Calu3 (cell line): ENCODE data around the gene TSGA10IP. TPM values are rescaled to one million over a fixed set of nuclear protein-coding genes. Genes with fewer than 3 reads are reported as not detected.

Experiments used
- BruUV-seq: library from RNA; stranded (reverse); fragments of 400-500 nt; replicated peaks from 2 replicates; lab custom pipeline; 2021; lab: Mats Ljungman, UMichigan
- CTCF ChIA-PET: fragments of 300-600 bp; sonication (Branson Sonifier 250); formaldehyde crosslinking; loops from one replicate; lab custom pipeline; 2022; ENCODE audit warnings: antibody characterized with exemption; lab: Charles Lee
- DNase-seq: peaks from one replicate; pipeline ENCODE4 v3.0.0; 2022
- H3K27ac Mint-ChIP-seq: one replicate; pipeline ENCODE4 v1.8.0; 2022; ENCODE audit warnings: mixed read lengths; ENCODE audit not compliant: unreplicated experiment
- H3K27me3 Mint-ChIP-seq: one replicate; pipeline ENCODE4 v1.8.0; 2022; ENCODE audit warnings: mixed read lengths; ENCODE audit not compliant: unreplicated experiment
- H3K36me3 Mint-ChIP-seq: one replicate; pipeline ENCODE4 v1.8.0; 2022; ENCODE audit warnings: mild to moderate bottlenecking, moderate library complexity, mixed read lengths; ENCODE audit not compliant: insufficient read depth, unreplicated experiment
- H3K4me1 Mint-ChIP-seq: one replicate; pipeline ENCODE4 v1.8.0; 2022; ENCODE audit warnings: mild to moderate bottlenecking, low read depth, mixed read lengths; ENCODE audit not compliant: unreplicated experiment
- H3K4me3 Mint-ChIP-seq: one replicate; pipeline ENCODE4 v1.8.0; 2022; ENCODE audit warnings: mild to moderate bottlenecking, low read depth, moderate library complexity, mixed read lengths; ENCODE audit not compliant: unreplicated experiment
- H3K9me3 Mint-ChIP-seq: one replicate; pipeline ENCODE4 v1.8.0; 2022; ENCODE audit warnings: low read depth, mixed read lengths; ENCODE audit not compliant: unreplicated experiment
- CTCF ChIP-seq: fragments of 200-600 bp; IDR thresholded peaks from one replicate; pipeline ENCODE4 v1.8.0; 2022; ENCODE audit warnings: antibody characterized with exemption; ENCODE audit not compliant: unreplicated experiment
- intact Hi-C: fragments of 100-400 bp; cut with micrococcal nuclease; formaldehyde crosslinking; loops from one replicate; pipeline ENCODE4 v1.10.0; 2022; ENCODE audit not compliant: unreplicated experiment
- total RNA-seq: library from RNA; stranded (reverse); gene quantifications from 2 replicates; pipeline ENCODE4 v1.2.3, GENCODE V29; 2022

TSGA10IP gene
- total RNA-seq, 1 experiment from 2014 or later: not detected

GRCh38 chr11:65919141-65919572 is 26.1 kb upstream of the TSGA10IP start, which contains the start of gene DRAP1:
TSS of gene DRAP1 (plus strand) at chr11:65919426. CDS start at chr11:65919502, 76 bp downstream.
- H3K27ac Mint-ChIP-seq: peak within 1 kb of the TSS; percentile 56
- H3K27me3 Mint-ChIP-seq: no peaks in the 10 kb centered on the region
- H3K36me3 Mint-ChIP-seq: peaks cover 81% of the 10 kb centered on the region
- intact Hi-C loops: no loop called here
- BruUV-seq: no TSS peak
- no peak for TF ChIP-seq CTCF
- peak; percentile 98 for DNase-seq
- peaks cover 40% of the 10 kb centered on the region for H3K4me1 Mint-ChIP-seq
- CTCF ChIA-PET: no interaction called here
- H3K4me3 Mint-ChIP-seq: peak within 1 kb of the TSS; percentile 94
- no peaks in the 10 kb centered on the region for H3K9me3 Mint-ChIP-seq

- no peaks in the 10 kb centered on the region for H3K27me3 Mint-ChIP-seq
These were observed 25.5 kb upstream of the TSGA10IP start for GRCh38 chr11:65919573-65920371.

GRCh38 chr11:65920372-65920802 is 24.9 kb upstream of the TSGA10IP start:
- no TSS peak for BruUV-seq
- Mint-ChIP-seq H3K9me3 (no peaks in the 10 kb centered on the region), H3K4me1 (peaks cover 27% of the 10 kb centered on the region), H3K36me3 (peaks cover 70% of the 10 kb centered on the region), H3K27ac (peak overlapping the region; percentile 52), H3K27me3 (no peaks in the 10 kb centered on the region), H3K4me3 (peak overlapping the region; percentile 94)
- CTCF ChIA-PET: no interaction called here
- no peak for DNase-seq
- intact Hi-C loops: no loop called here
- no peak for TF ChIP-seq CTCF

More at GRCh38 chr11:65919573-65920371, 25.5 kb upstream of the TSGA10IP start:
- intact Hi-C loops: no loop called here
- H3K4me3 Mint-ChIP-seq: peak overlapping the region; percentile 94
- peak overlapping the region; percentile 52 for H3K27ac Mint-ChIP-seq
- DNase-seq: no peak
- H3K9me3 Mint-ChIP-seq: no peaks in the 10 kb centered on the region
- CTCF ChIA-PET: no interaction called here
- BruUV-seq: no TSS peak
- peaks cover 33% of the 10 kb centered on the region for H3K4me1 Mint-ChIP-seq
- H3K36me3 Mint-ChIP-seq: peaks cover 76% of the 10 kb centered on the region
- TF ChIP-seq CTCF: no peak

- H3K27me3 Mint-ChIP-seq: no peaks in the 10 kb centered on the region
- no peaks in the 10 kb centered on the region for H3K9me3 Mint-ChIP-seq
- intact Hi-C loops: no loop called here
- H3K4me1 Mint-ChIP-seq: peaks cover 20% of the 10 kb centered on the region
- DNase-seq: no peak
- no TSS peak for BruUV-seq
- CTCF ChIA-PET: interaction anchor here (0.6 kb wide), 1 partner anchor 23 kb away, joined by 3 read pairs; no protein-coding TSS in a partner anchor
- H3K36me3 Mint-ChIP-seq: peaks cover 63% of the 10 kb centered on the region
- no peak for TF ChIP-seq CTCF
- H3K27ac Mint-ChIP-seq: no peak overlapping the region
- H3K4me3 Mint-ChIP-seq: peak overlapping the region; percentile 94
These were observed 24.2 kb upstream of the TSGA10IP start for GRCh38 chr11:65921033-65921555.
